ENCODE results near the gene SALL2.

DNA sequence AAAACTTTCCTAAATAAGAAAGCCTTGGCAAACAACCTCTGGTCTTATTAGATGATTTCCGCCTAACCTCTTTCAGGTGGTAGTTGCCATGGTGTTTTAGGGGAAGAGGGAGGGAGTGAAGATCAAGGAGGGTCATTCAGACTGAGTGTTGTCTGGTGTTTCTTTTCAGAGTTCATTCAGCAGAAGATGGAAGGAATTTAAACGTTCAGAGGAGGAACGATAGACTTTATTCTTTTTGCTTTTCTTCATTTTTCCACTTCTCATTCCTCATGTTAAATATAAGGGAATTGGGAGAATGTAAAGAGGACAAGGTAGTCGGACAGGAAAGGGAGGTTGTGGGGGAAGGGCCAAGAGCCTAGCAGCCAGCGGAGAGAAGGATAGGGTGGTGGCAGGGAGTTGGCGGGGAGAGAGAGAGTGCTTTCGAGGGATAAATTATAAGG, 17.4 kb upstream of the SALL2 start:
- TF ChIP-seq CTCF (IDR thresholded peaks at IDR 0.05) (no peak), POLR2A (IDR thresholded peaks at IDR 0.05) (no peak)

All from Peyer's patch (tissue), 4 donors.